Peyer's patch (tissue), 4 donors: Measurements from ENCODE around the gene SYNRG.

Experiments used
- POLR2A ChIP-seq, 2 donors: fragments of 450-650 bp; IDR thresholded peaks; one replicate each; pipeline ENCODE4 v1.5.1; 2017; ENCODE audit warnings: antibody characterized with exemption in 2 of 2, mild to moderate bottlenecking in 2 of 2, moderate library complexity in 2 of 2
- TF ChIP-seq, protein P1 (sequence below), 6 experiments: fragments of 450-650 bp in 4 of 6; fragments of 200-600 bp in 2 of 6; sonication (generic) in 1 of 6; IDR thresholded peaks; one replicate each; pipeline ENCODE4 v1.5.1; 2017 to 2019; ENCODE audit warnings: antibody characterized with exemption in 6 of 6, mild to moderate bottlenecking in 3 of 6, moderate library complexity in 1 of 6

DNA sequence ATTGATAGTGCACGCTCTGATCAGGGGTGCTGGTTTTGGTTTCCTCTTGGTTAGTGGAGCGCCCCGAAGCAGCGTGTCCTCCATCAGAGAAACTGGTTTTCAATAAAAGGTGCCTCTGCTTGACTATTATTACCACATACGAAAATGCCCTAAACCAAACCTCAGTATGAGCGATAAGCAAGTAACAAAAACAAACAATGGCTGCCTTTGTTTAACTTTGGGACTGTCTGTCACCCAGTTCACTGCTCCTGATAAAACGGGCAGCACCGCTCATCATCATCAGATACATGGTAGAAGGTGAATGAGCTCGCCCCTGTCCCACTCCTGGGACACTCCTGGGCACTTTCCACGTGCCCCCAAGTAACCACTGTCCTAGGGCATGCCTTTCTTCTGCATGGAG, 95.5 kb downstream of the SYNRG start:
- TF ChIP-seq, protein P1, sequence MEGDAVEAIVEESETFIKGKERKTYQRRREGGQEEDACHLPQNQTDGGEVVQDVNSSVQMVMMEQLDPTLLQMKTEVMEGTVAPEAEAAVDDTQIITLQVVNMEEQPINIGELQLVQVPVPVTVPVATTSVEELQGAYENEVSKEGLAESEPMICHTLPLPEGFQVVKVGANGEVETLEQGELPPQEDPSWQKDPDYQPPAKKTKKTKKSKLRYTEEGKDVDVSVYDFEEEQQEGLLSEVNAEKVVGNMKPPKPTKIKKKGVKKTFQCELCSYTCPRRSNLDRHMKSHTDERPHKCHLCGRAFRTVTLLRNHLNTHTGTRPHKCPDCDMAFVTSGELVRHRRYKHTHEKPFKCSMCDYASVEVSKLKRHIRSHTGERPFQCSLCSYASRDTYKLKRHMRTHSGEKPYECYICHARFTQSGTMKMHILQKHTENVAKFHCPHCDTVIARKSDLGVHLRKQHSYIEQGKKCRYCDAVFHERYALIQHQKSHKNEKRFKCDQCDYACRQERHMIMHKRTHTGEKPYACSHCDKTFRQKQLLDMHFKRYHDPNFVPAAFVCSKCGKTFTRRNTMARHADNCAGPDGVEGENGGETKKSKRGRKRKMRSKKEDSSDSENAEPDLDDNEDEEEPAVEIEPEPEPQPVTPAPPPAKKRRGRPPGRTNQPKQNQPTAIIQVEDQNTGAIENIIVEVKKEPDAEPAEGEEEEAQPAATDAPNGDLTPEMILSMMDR (IDR thresholded peaks at IDR 0.05): no peak
- TF ChIP-seq POLR2A (IDR thresholded peaks at IDR 0.05): no peak
